Keratinocyte (primary cell): ENCODE measurements around the gene SCN8A. TPM values are rescaled to one million over a fixed set of nuclear protein-coding genes. Genes with fewer than 3 reads are reported as not detected.

ENCODE experiments used
- DNase-seq: peaks from one replicate; pipeline ENCODE4 v3.0.0-alpha.2; 2011; ENCODE audit warnings: low read depth, missing footprints, low spot score
- FAIRE-seq: peaks from 2 replicates; lab custom pipeline; 2011; peaks lifted over from hg19 to GRCh38; lab: Jason Lieb, UNC
- H2AFZ ChIP-seq: 2 replicates; pipeline ENCODE4 v1.6.0; 2012; ENCODE audit warnings: low read length, control low read depth, inconsistent platforms; ENCODE audit not compliant: control insufficient read depth
- H3K27ac ChIP-seq: 2 replicates; pipeline ENCODE4 v1.5.1; 2011; ENCODE audit warnings: low read length; ENCODE audit not compliant: control insufficient read depth, insufficient read depth
- H3K27me3 ChIP-seq: 3 replicates; pipeline ENCODE4 v1.6.0; 2011; ENCODE audit warnings: low read length; ENCODE audit not compliant: control insufficient read depth, insufficient read depth; ENCODE audit errors: extremely low read depth
- H3K36me3 ChIP-seq, 2 experiments: 2 replicates in 1 of 2; 3 replicates in 1 of 2; pipeline ENCODE4 v1.5.1; 2011; ENCODE audit warnings: low read length in 2 of 2, mild to moderate bottlenecking in 1 of 2; ENCODE audit not compliant: control insufficient read depth in 2 of 2, insufficient read depth in 2 of 2; ENCODE audit errors: extremely low read depth in 1 of 2
- H3K4me1 ChIP-seq: 3 replicates; pipeline ENCODE4 v1.5.1; 2011; ENCODE audit warnings: low read length; ENCODE audit not compliant: control insufficient read depth, insufficient read depth; ENCODE audit errors: extremely low read depth
- H3K4me2 ChIP-seq: 3 replicates; pipeline ENCODE4 v1.6.0; 2011; ENCODE audit warnings: low read depth, low read length; ENCODE audit not compliant: control insufficient read depth, insufficient read depth; ENCODE audit errors: extremely low read depth
- H3K4me3 ChIP-seq, 3 experiments: fragments of 200-600 bp in 1 of 3; sonication (generic) in 1 of 3; 2 replicates in 2 of 3; 3 replicates in 1 of 3; pipeline ENCODE4 v1.5.1; 2011 to 2016; ENCODE audit warnings: low read length in 3 of 3, mild to moderate bottlenecking in 3 of 3, control low read depth in 2 of 3, inconsistent platforms in 1 of 3, low read depth in 1 of 3, mixed read lengths in 1 of 3, mixed run types in 1 of 3, moderate library complexity in 1 of 3; ENCODE audit not compliant: control insufficient read depth in 2 of 3, insufficient read depth in 2 of 3; ENCODE audit errors: extremely low read depth in 1 of 3
- H3K79me2 ChIP-seq: 2 replicates; pipeline ENCODE4 v1.6.0; 2012; ENCODE audit warnings: low read length; ENCODE audit not compliant: control insufficient read depth, insufficient read depth
- H3K9ac ChIP-seq: 3 replicates; pipeline ENCODE4 v1.6.0; 2011; ENCODE audit warnings: low read length; ENCODE audit not compliant: control insufficient read depth, insufficient read depth; ENCODE audit errors: extremely low read depth
- H3K9me1 ChIP-seq: 3 replicates; pipeline ENCODE4 v1.6.0; 2011; ENCODE audit warnings: low read length; ENCODE audit not compliant: control insufficient read depth, insufficient read depth; ENCODE audit errors: extremely low read depth
- H3K9me3 ChIP-seq: 2 replicates; pipeline ENCODE4 v1.5.1; 2012; ENCODE audit warnings: low read depth, low read length; ENCODE audit not compliant: control insufficient read depth
- H4K20me1 ChIP-seq: 3 replicates; pipeline ENCODE4 v1.6.0; 2011; ENCODE audit warnings: low read length; ENCODE audit not compliant: control insufficient read depth, insufficient read depth; ENCODE audit errors: extremely low read depth
- EZH2 ChIP-seq: IDR thresholded peaks from one replicate; pipeline ENCODE4 v1.6.1; 2012; ENCODE audit warnings: inconsistent platforms, mild to moderate bottlenecking, low read length, moderate library complexity
- dilution Hi-C: fragments of 300-500 bp; cut with MboI; formaldehyde crosslinking; loops from one replicate; pipeline ENCODE4 v1.7.0; 2020; ENCODE audit warnings: low sequenced_read_pairs; ENCODE audit not compliant: extremely low pct_ligation_motif_present
- polyA plus RNA-seq, 5 experiments: library from polyadenylated mRNA; depleted of rRNA in 3 of 5; stranded (reverse) in 3 of 5; stranded (forward) in 1 of 5; unstranded in 1 of 5; fragments of >200 nt; gene quantifications; 1 replicate in 1 of 5; 2 replicates in 3 of 5; 3 replicates in 1 of 5; pipeline versions ENCODE4 v1.2.1 to v1.2.3, GENCODE V29; 2011 to 2012; ENCODE audit warnings: missing spikeins in 2 of 5, low read depth in 1 of 5, low replicate concordance in 1 of 5
- TF ChIP-seq, protein P1 (sequence below), 3 experiments: IDR thresholded peaks in 1 of 3; conservative IDR thresholded peaks in 1 of 3; optimal IDR thresholded peaks in 1 of 3; 2 replicates in 2 of 3; 3 replicates in 1 of 3; pipeline versions ENCODE3 to v1.5.1; 2011; ENCODE audit warnings: low read length in 3 of 3, mild to moderate bottlenecking in 3 of 3, moderate library complexity in 2 of 3, control low read depth in 1 of 3, inconsistent platforms in 1 of 3; ENCODE audit not compliant: insufficient read depth in 2 of 3; ENCODE audit errors: extremely low read depth in 1 of 3

The SCN8A gene
- polyA plus RNA-seq, 1 donor (not counting 4 experiments of a cell fraction or from before 2014, with no cell fraction given), result 1.1 TPM

DNA sequence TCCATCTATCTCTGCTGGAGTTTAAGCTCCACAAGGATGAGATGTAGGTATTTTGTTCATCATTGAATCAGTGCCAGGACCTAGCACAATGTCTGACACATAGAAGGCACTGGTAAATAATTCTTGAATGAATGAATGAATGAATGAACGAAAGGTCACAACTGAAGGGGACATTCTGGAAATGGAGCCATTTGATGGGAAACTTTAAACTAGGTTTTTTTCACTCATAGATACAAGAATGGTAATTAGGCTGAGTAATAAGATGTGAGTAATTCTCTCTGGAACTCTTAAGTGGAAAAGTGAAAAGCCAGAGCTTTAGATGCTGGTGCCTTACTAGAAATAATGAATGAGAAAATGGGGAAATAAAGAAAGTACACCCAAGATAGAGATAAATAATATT lies 44.3 kb downstream of the SCN8A start:
- Histone ChIP-seq H3K4me2 (no peak overlapping the region), H3K4me1 (peaks cover 47% of the 10 kb centered on the region), H3K79me2 (no peaks in the 10 kb centered on the region), H3K9ac (no peak overlapping the region), H3K27ac (no peak overlapping the region), H3K36me3 (no peaks in the 10 kb centered on the region), H3K9me1 (no peaks in the 10 kb centered on the region), H2AFZ (no peak overlapping the region), H4K20me1 (no peaks in the 10 kb centered on the region), H3K4me3 (no peak overlapping the region), H3K9me3 (no peaks in the 10 kb centered on the region), H3K27me3 (no peaks in the 10 kb centered on the region)
- dilution Hi-C loops, result no loop called here
- no peak for TF ChIP-seq EZH2
- TF ChIP-seq, protein P1, sequence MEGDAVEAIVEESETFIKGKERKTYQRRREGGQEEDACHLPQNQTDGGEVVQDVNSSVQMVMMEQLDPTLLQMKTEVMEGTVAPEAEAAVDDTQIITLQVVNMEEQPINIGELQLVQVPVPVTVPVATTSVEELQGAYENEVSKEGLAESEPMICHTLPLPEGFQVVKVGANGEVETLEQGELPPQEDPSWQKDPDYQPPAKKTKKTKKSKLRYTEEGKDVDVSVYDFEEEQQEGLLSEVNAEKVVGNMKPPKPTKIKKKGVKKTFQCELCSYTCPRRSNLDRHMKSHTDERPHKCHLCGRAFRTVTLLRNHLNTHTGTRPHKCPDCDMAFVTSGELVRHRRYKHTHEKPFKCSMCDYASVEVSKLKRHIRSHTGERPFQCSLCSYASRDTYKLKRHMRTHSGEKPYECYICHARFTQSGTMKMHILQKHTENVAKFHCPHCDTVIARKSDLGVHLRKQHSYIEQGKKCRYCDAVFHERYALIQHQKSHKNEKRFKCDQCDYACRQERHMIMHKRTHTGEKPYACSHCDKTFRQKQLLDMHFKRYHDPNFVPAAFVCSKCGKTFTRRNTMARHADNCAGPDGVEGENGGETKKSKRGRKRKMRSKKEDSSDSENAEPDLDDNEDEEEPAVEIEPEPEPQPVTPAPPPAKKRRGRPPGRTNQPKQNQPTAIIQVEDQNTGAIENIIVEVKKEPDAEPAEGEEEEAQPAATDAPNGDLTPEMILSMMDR (optimal IDR thresholded peaks at IDR 0.05 in 1 of 3, IDR thresholded peaks at IDR 0.05 in 1 of 3, conservative IDR thresholded peaks at IDR 0.05 in 1 of 3; ENCODE audit: extremely low read depth in 1 of 3, insufficient read depth in 2 of 3, low read length in 3 of 3), result no peak
- DNase-seq (no peak), FAIRE-seq (peak; percentile 32)

DNA sequence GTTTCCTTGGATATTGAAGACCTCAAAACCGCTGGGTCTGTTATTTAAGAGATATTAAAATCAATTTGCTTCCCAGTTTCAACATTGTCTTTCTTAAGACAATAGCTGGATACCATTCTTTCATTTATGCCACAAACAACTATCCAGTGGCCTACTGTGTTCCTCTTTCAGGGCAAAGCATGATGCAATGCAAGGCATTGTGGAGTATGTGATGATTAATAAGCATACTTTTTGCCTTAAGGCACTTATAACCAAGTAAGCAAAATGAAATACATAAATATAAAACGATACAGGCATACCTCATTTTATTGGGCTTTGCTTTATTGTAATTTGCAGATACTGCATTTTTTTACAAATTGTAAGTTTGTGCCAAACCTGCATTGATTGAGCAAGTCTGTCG lies 45.5 kb downstream of the SCN8A start:
- Histone ChIP-seq H3K27ac (peak overlapping the region; percentile 69), H3K36me3 (no peaks in the 10 kb centered on the region), H3K9ac (no peak overlapping the region), H3K4me1 (peaks cover 44% of the 10 kb centered on the region), H4K20me1 (no peaks in the 10 kb centered on the region), H3K9me1 (no peaks in the 10 kb centered on the region), H3K27me3 (no peaks in the 10 kb centered on the region), H3K4me3 (no peak overlapping the region), H3K4me2 (peak overlapping the region; percentile 27), H3K79me2 (no peaks in the 10 kb centered on the region), H3K9me3 (no peaks in the 10 kb centered on the region), H2AFZ (no peak overlapping the region)
- peak; percentile 50 for DNase-seq
- peak; percentile 71 for FAIRE-seq
- dilution Hi-C loops, result no loop called here
- TF ChIP-seq, protein P1 (optimal IDR thresholded peaks at IDR 0.05 in 1 of 3, IDR thresholded peaks at IDR 0.05 in 1 of 3, conservative IDR thresholded peaks at IDR 0.05 in 1 of 3; ENCODE audit: extremely low read depth in 1 of 3, insufficient read depth in 2 of 3, low read length in 3 of 3), result no peak
- no peak for TF ChIP-seq EZH2
